BLaER1 (cell line): ENCODE results near the gene CDC20B.

Experiments used
- H3K27ac ChIP-seq: shearing (Covaris generic); formaldehyde crosslinking; 2 replicates; pipeline ENCODE4 v1.8.1; 2022
- H3K27me3 ChIP-seq: shearing (Covaris generic); formaldehyde crosslinking; 2 replicates; pipeline ENCODE4 v1.8.1; 2022
- H3K36me3 ChIP-seq: shearing (Covaris generic); formaldehyde crosslinking; 2 replicates; pipeline ENCODE4 v1.8.1; 2022
- H3K4me1 ChIP-seq: shearing (Covaris generic); formaldehyde crosslinking; 2 replicates; pipeline ENCODE4 v1.8.1; 2022
- H3K4me2 ChIP-seq: shearing (Covaris generic); formaldehyde crosslinking; 2 replicates; pipeline ENCODE4 v1.8.1; 2022
- H3K4me3 ChIP-seq: shearing (Covaris generic); formaldehyde crosslinking; 2 replicates; pipeline ENCODE4 v1.8.1; 2022
- H3K9ac ChIP-seq: shearing (Covaris generic); formaldehyde crosslinking; 2 replicates; pipeline ENCODE4 v1.8.1; 2022
- H3K9me3 ChIP-seq: shearing (Covaris generic); formaldehyde crosslinking; 2 replicates; pipeline ENCODE4 v1.8.1; 2022
- H4K20me1 ChIP-seq: shearing (Covaris generic); formaldehyde crosslinking; 2 replicates; pipeline ENCODE4 v1.8.1; 2022
- Cebpa-rat ChIP-seq: shearing (Covaris generic); IDR thresholded peaks from 2 replicates; pipeline ENCODE4 v1.8.1; 2022

Gene CDC20B, protein sequence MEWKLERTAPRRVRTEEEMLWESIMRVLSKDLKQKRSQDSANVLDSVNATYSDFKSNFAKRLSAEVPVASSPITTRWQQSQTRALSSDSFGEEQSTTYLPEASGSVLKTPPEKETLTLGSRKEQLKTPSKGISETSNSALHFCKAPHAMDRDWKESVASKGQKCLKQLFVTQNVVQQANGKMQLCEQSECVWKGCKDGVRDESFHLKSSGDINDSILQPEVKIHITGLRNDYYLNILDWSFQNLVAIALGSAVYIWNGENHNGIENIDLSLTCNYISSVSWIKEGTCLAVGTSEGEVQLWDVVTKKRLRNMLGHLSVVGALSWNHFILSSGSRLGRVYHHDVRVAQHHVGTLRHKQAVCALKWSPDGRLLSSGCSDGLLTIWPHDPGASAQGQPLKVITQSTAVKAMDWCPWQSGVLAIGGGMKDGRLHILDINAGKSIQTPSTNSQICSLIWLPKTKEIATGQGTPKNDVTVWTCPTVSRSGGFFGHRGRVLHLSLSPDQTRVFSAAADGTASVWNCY

DNA sequence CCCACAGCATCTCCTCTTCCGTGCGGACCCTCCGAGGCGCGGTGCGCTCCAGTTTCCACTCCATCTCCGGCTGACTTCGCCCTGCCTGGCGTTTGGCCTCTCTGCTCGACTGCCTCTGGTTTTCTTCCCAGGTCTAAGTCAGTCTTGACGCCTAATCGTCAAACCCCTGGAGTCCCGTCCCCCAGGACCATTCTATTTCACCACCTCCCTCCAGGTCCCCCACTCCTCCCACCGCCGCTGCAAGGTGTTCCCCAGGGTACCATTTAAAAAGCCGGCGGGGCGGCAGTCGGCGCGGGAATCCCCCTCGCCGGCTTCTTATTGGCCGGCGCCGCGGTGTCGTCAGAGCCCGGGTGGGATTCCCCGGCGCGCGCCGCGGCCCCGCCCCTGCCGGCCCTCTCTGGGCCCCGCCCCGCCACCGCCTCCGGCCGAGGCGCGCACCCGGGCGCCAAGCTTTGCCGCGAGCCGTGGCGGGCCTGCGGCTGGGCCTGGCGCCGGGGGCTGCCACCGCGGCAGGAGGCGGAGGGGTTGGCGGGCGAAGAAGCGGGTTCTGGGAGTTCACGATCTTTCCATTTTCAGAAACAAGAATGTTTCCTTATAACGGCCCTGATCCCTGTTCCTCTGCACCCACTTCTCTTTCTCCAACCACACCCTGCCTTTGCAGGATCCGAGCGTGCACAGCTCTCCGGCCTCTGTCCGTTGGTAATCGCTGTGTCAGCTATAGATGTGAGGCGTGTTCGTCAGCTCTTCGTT, at the start of gene CDC20B:
Gene CDC20B (minus strand): TSS at position 241 of the 750 bp plus-strand sequence. CDS start 177 bp downstream, at position 64.
- peaks cover 32% of the 10 kb centered on the region for H3K4me1 ChIP-seq
- peak within 1 kb of the TSS; percentile 67 for H3K4me3 ChIP-seq
- TF ChIP-seq Cebpa-rat, result no peak
- peak within 1 kb of the TSS; percentile 99 for H3K4me2 ChIP-seq
- H3K27ac ChIP-seq, result no peak within 1 kb of the TSS
- H4K20me1 ChIP-seq, result peaks cover 36% of the 10 kb centered on the region
- no peaks in the 10 kb centered on the region for H3K9me3 ChIP-seq
- H3K36me3 ChIP-seq, result no peaks in the 10 kb centered on the region
- H3K9ac ChIP-seq, result 0 out of 2 replicates have a peak within 1 kb of the TSS, but pooled peaks have one; percentile 43
- peaks cover 55% of the 10 kb centered on the region for H3K27me3 ChIP-seq

GRCh38 chr5:55222092-55222984, 49.4 kb upstream of the CDC20B start:
- Histone ChIP-seq H3K4me3 (no peak overlapping the region; the same call in 1 of the 2 replicates), H4K20me1 (peaks cover 25% of the 10 kb centered on the region), H3K9ac (no peak overlapping the region), H3K27me3 (peaks cover 74% of the 10 kb centered on the region), H3K4me1 (peaks cover 13% of the 10 kb centered on the region), H3K4me2 (no peak overlapping the region), H3K27ac (no peak overlapping the region), H3K9me3 (peaks cover 38% of the 10 kb centered on the region), H3K36me3 (peaks cover 6% of the 10 kb centered on the region; the same call in 1 of the 2 replicates)
- TF ChIP-seq Cebpa-rat, result no peak

GRCh38 chr5:55220433-55221185, 47.6 kb upstream of the CDC20B start:
- H3K4me1 ChIP-seq, result no peaks in the 10 kb centered on the region
- H4K20me1 ChIP-seq, result peaks cover 8% of the 10 kb centered on the region
- H3K4me2 ChIP-seq, result no peak overlapping the region
- H3K4me3 ChIP-seq, result no peak overlapping the region
- no peak overlapping the region for H3K9ac ChIP-seq
- H3K9me3 ChIP-seq, result peaks cover 38% of the 10 kb centered on the region
- peaks cover 56% of the 10 kb centered on the region for H3K27me3 ChIP-seq
- peaks cover 6% of the 10 kb centered on the region; the same call in 1 of the 2 replicates for H3K36me3 ChIP-seq
- H3K27ac ChIP-seq, result no peak overlapping the region
- no peak for TF ChIP-seq Cebpa-rat

DNA sequence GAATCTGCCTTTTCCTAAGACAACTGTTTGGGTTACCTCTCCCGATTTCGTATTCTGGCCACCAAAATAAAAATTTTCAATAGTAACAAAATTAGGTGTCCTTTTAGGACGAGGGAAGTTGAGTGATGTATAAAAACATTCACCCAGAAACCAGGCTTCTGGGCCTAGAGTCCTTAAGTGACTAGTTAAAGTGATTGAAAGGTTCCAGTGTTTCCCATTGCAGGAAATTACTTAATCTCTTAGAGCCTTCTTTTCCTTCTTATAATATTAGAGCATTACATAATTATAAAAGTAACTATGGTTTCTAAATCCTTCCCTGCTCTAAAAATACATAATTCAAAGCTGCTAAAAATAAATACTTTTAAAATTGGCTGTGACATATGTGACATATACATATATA, 46.8 kb upstream of the CDC20B start:
- no peak overlapping the region for H3K27ac ChIP-seq
- H3K27me3 ChIP-seq, result peaks cover 48% of the 10 kb centered on the region
- no peaks in the 10 kb centered on the region for H3K4me1 ChIP-seq
- peaks cover 6% of the 10 kb centered on the region; the same call in 1 of the 2 replicates for H3K36me3 ChIP-seq
- H3K4me3 ChIP-seq, result no peak overlapping the region
- TF ChIP-seq Cebpa-rat, result no peak
- no peak overlapping the region for H3K4me2 ChIP-seq
- no peak overlapping the region for H3K9ac ChIP-seq
- peaks cover 38% of the 10 kb centered on the region for H3K9me3 ChIP-seq
- no peaks in the 10 kb centered on the region for H4K20me1 ChIP-seq

DNA sequence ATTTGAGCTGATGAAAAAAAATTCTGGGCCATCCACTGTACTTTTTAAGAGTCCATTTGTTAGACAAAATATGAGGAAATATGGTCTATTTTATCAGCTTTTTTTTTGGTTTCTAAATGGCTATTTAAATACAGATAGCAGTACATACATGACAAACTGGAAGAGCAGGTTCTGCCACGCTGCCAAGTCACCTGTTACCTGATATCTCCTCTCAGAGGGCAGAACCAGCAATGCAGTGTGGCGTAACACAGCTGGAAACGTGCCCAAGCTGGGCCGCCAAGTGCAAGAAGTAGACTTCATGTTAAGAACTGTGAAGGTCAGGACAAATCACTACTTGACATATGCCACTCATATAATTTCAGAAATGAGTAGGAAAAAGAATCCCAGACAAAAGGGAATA, 46.0 kb upstream of the CDC20B start:
- H3K36me3 ChIP-seq, result peaks cover 6% of the 10 kb centered on the region; the same call in 1 of the 2 replicates
- H3K9ac ChIP-seq, result no peak overlapping the region
- TF ChIP-seq Cebpa-rat, result no peak
- no peaks in the 10 kb centered on the region for H3K4me1 ChIP-seq
- no peak overlapping the region for H3K4me3 ChIP-seq
- no peak overlapping the region for H3K27ac ChIP-seq
- H3K4me2 ChIP-seq, result no peak overlapping the region
- H3K27me3 ChIP-seq, result peaks cover 40% of the 10 kb centered on the region
- H4K20me1 ChIP-seq, result no peaks in the 10 kb centered on the region
- peaks cover 38% of the 10 kb centered on the region for H3K9me3 ChIP-seq

DNA sequence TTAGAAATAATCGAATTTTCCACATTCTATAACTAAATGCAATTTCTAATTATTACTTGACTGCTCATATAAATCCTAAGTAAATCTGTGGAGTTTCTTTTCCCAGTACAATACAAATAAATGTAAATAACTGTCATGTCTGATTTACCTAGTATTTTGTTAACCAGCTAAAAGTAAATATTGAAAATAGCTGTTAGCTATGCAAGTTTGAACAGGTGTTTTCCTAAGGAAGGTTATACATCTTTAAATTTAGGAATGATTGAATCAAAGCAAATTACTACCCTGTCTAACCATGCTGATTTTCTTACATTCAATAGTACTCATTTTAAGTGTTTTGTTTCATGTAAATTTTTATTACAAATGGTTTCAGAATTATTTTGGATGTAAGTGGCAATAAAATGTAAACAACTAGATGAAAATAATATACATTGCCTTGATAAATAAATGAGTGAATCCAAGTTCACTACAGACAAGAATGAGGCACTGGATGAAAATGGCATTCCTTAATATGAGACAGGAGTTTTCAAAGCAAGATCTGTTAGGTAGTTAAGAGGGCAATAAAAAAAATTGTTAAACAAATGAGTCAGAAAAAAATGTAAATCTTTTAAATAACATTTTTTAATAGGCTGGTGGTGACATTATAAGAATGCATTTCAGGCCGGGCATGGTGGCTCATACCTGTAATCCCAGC, 38.4 kb upstream of the CDC20B start:
- H3K27me3 ChIP-seq, result no peaks in the 10 kb centered on the region
- H3K4me2 ChIP-seq, result no peak overlapping the region
- H3K36me3 ChIP-seq, result no peaks in the 10 kb centered on the region
- H3K4me3 ChIP-seq, result no peak overlapping the region
- H3K9ac ChIP-seq, result no peak overlapping the region
- H3K4me1 ChIP-seq, result no peaks in the 10 kb centered on the region
- no peaks in the 10 kb centered on the region for H3K9me3 ChIP-seq
- no peak for TF ChIP-seq Cebpa-rat
- no peak overlapping the region for H3K27ac ChIP-seq
- H4K20me1 ChIP-seq, result no peaks in the 10 kb centered on the region

DNA sequence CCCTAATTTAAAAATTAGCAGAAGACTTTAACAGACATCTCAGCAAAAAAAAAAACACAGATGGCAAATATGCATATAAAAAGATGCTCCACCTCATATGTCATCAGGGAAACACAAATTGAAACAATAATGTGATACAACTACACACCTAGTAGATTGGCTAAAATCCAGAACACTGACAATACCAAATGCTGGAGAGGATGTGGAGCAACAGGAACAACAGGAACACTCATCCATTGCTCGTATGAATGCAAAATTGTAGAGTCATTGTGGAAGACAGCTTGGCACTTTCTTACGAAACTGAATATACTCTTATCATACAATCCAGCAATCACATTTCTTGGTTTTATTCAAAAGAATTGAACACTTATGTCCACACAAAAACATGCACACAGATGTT, 32.0 kb upstream of the CDC20B start:
- peaks cover 11% of the 10 kb centered on the region for H3K4me1 ChIP-seq
- TF ChIP-seq Cebpa-rat, result no peak

DNA sequence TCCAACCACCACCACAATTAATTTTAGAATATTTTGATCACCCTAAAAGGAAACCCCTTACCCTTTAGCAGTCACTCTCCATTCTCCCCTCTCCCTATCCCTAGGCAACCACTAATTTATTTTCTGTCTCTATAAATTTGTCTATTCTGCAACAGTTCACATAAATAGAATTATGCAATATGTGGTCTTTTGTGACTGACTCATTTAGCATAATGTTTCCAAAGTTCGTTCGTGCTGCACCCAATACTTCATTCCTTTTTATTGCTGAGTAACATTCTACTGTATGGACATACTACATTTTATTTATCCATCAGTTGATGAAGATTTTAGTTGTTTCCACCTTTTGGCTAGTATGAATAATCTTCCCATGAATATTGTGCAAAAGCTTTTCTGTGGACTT, 18.2 kb upstream of the CDC20B start:
- no peaks in the 10 kb centered on the region for H3K9me3 ChIP-seq
- TF ChIP-seq Cebpa-rat, result no peak
- H3K27me3 ChIP-seq, result no peaks in the 10 kb centered on the region
- no peak overlapping the region for H3K9ac ChIP-seq
- no peaks in the 10 kb centered on the region for H4K20me1 ChIP-seq
- no peak overlapping the region for H3K4me2 ChIP-seq
- H3K27ac ChIP-seq, result no peak overlapping the region
- no peaks in the 10 kb centered on the region for H3K4me1 ChIP-seq
- H3K36me3 ChIP-seq, result no peaks in the 10 kb centered on the region
- no peak overlapping the region for H3K4me3 ChIP-seq

More for the DNA sequence above, 32.0 kb upstream of the CDC20B start:
- H3K9me3 ChIP-seq, result no peaks in the 10 kb centered on the region
- H3K27me3 ChIP-seq, result no peaks in the 10 kb centered on the region
- no peaks in the 10 kb centered on the region for H3K36me3 ChIP-seq
- H3K4me2 ChIP-seq, result no peak overlapping the region
- H4K20me1 ChIP-seq, result no peaks in the 10 kb centered on the region
- H3K9ac ChIP-seq, result no peak overlapping the region
- no peak overlapping the region for H3K4me3 ChIP-seq
- H3K27ac ChIP-seq, result no peak overlapping the region
